IMR-90 (cell line): ENCODE results near the gene JAK1.

Experiments used
- BHLHE40 ChIP-seq: fragments of 150-350 bp; IDR thresholded peaks from 2 replicates; pipeline ENCODE4 v1.6.1; 2016; ENCODE audit warnings: mild to moderate bottlenecking, low read depth, low read length
- CEBPB ChIP-seq: IDR thresholded peaks from 2 replicates; pipeline ENCODE4 v1.6.1; 2012; ENCODE audit warnings: low read depth, low read length, improper control_type of control experiment
- FOS ChIP-seq: fragments of 150-350 bp; IDR thresholded peaks from 2 replicates; pipeline ENCODE4 v1.6.1; 2016; ENCODE audit warnings: low read depth, low read length
- MAZ ChIP-seq: IDR thresholded peaks from 2 replicates; pipeline ENCODE4 v1.6.1; 2012; ENCODE audit warnings: low read depth, mild to moderate bottlenecking, low read length, improper control_type of control experiment, moderate library complexity, borderline replicate concordance
- MXI1 ChIP-seq: IDR thresholded peaks from 2 replicates; pipeline ENCODE4 v1.6.1; 2012; ENCODE audit warnings: low read depth, mild to moderate bottlenecking, low read length, moderate library complexity, borderline replicate concordance
- POLR2A ChIP-seq: IDR thresholded peaks from 2 replicates; pipeline ENCODE4 v1.6.1; 2012; ENCODE audit warnings: mild to moderate bottlenecking, low read depth, low read length
- RAD21 ChIP-seq: IDR thresholded peaks from 2 replicates; pipeline ENCODE4 v1.6.1; 2012; ENCODE audit warnings: low read length, improper control_type of control experiment
- RCOR1 ChIP-seq: IDR thresholded peaks from 2 replicates; pipeline ENCODE4 v1.6.1; 2012; ENCODE audit warnings: mild to moderate bottlenecking, low read length, improper control_type of control experiment; ENCODE audit not compliant: insufficient replicate concordance
- TF ChIP-seq, protein P1 (sequence below): conservative IDR thresholded peaks from 2 replicates; pipeline ENCODE4 v1.5.1; 2012; ENCODE audit warnings: mild to moderate bottlenecking, low read depth, low read length, improper control_type of control experiment
- TF ChIP-seq, protein P2 (sequence below): fragments of 150-350 bp; IDR thresholded peaks from 2 replicates; pipeline ENCODE4 v1.6.1; 2016; ENCODE audit warnings: low read depth, mild to moderate bottlenecking, low read length, moderate library complexity, borderline replicate concordance

DNA sequence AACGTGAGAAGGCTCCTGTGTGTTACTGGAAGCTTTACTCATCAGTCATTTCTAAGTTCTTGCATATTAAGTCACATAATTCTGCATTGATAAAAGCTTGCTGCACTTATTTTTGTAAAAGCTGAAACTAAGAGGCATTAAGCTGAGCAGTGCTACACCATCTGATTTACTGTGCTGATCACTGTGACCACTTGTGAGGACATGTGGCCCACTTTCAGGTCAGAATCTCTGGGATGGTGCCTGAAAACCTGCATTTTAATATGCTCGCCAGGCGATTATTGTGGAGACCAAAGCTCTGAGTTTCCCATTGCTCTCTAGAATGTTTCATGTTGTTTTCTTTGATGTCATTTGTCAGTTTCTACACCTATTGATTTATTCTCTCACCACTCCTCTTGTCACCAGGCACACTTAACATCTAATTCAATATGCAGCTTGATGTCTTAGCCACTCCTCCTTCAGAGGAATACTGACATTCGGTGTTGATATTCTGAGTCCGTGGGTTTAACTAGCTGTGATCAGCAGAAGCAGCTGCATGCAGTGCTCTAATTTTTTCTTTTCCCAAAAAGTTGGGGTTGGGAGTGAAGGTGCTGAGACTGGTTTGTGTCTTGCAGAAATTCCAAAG, 136.2 kb downstream of the JAK1 start:
- TF ChIP-seq, protein P1, sequence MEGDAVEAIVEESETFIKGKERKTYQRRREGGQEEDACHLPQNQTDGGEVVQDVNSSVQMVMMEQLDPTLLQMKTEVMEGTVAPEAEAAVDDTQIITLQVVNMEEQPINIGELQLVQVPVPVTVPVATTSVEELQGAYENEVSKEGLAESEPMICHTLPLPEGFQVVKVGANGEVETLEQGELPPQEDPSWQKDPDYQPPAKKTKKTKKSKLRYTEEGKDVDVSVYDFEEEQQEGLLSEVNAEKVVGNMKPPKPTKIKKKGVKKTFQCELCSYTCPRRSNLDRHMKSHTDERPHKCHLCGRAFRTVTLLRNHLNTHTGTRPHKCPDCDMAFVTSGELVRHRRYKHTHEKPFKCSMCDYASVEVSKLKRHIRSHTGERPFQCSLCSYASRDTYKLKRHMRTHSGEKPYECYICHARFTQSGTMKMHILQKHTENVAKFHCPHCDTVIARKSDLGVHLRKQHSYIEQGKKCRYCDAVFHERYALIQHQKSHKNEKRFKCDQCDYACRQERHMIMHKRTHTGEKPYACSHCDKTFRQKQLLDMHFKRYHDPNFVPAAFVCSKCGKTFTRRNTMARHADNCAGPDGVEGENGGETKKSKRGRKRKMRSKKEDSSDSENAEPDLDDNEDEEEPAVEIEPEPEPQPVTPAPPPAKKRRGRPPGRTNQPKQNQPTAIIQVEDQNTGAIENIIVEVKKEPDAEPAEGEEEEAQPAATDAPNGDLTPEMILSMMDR: no peak
- TF ChIP-seq POLR2A (no peak), BHLHE40 (no peak), CEBPB (no peak), FOS (no peak), MAZ (no peak), RAD21 (no peak), MXI1 (no peak), RCOR1 (no peak)
- TF ChIP-seq, protein P2, sequence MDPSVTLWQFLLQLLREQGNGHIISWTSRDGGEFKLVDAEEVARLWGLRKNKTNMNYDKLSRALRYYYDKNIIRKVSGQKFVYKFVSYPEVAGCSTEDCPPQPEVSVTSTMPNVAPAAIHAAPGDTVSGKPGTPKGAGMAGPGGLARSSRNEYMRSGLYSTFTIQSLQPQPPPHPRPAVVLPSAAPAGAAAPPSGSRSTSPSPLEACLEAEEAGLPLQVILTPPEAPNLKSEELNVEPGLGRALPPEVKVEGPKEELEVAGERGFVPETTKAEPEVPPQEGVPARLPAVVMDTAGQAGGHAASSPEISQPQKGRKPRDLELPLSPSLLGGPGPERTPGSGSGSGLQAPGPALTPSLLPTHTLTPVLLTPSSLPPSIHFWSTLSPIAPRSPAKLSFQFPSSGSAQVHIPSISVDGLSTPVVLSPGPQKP: no peak
